Measurements from ENCODE around the gene SPRING1.

The SPRING1 gene

DNA sequence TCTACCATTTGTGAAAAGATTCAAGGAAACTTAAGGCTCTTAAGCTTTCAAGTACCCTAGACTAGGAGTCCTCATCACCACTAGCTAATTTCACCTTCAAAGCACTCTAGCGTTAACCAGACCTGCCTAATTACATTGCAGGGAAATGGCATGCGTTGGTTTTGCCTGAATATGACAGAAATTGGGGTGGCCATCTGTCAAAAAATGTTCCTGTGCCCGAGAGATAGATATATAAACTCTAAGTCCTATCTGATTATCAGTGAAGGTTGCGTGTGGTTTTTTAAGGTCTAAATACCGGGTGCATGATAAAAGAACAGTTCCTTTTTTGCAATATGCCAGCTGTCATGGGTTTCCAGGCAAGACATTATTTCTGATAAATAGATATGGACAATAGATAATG is 48.3 kb downstream of the SPRING1 start:
- H3K27me3 Mint-ChIP-seq (ENCODE audit: low read depth, poor library complexity) = peaks cover 40% of the 10 kb centered on the region
- no peak for DNase-seq
- H3K4me1 Mint-ChIP-seq = peaks cover 51% of the 10 kb centered on the region
- no peaks in the 10 kb centered on the region for H3K36me3 Mint-ChIP-seq (ENCODE audit: low read depth)
- H3K4me3 Mint-ChIP-seq = no peak overlapping the region
- H3K9me3 Mint-ChIP-seq = no peaks in the 10 kb centered on the region
- TF ChIP-seq, protein P1, sequence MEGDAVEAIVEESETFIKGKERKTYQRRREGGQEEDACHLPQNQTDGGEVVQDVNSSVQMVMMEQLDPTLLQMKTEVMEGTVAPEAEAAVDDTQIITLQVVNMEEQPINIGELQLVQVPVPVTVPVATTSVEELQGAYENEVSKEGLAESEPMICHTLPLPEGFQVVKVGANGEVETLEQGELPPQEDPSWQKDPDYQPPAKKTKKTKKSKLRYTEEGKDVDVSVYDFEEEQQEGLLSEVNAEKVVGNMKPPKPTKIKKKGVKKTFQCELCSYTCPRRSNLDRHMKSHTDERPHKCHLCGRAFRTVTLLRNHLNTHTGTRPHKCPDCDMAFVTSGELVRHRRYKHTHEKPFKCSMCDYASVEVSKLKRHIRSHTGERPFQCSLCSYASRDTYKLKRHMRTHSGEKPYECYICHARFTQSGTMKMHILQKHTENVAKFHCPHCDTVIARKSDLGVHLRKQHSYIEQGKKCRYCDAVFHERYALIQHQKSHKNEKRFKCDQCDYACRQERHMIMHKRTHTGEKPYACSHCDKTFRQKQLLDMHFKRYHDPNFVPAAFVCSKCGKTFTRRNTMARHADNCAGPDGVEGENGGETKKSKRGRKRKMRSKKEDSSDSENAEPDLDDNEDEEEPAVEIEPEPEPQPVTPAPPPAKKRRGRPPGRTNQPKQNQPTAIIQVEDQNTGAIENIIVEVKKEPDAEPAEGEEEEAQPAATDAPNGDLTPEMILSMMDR (IDR thresholded peaks at IDR 0.05) = no peak
- H3K27ac Mint-ChIP-seq = no peak overlapping the region

Data from nephron progenitor cell (in vitro differentiated cells).